ENCODE measurements around the gene SAMD14.
"Not testable (repeated sequence)": the region's sequence is repeated elsewhere in the genome, so short reads cannot be mapped to it uniquely, and the experiment has no call there.

Gene SAMD14

GRCh38 chr17:50070908-50071680 is 58.9 kb downstream of the SAMD14 start:
- no peak for DNase-seq

- DNase-seq, result no peak
Measured at GRCh38 chr17:50067996-50068395, 62.0 kb downstream of the SAMD14 start.

- no peak for DNase-seq
Measured at GRCh38 chr17:50066995-50067394, 63.0 kb downstream of the SAMD14 start.

GRCh38 chr17:50065056-50065455 is 64.9 kb downstream of the SAMD14 start:
- no peak for DNase-seq

- DNase-seq, result no peak
Measured at GRCh38 chr17:50064253-50065001, 65.5 kb downstream of the SAMD14 start.

GRCh38 chr17:50063561-50064252 is 66.3 kb downstream of the SAMD14 start:
- no peak for DNase-seq

GRCh38 chr17:50062293-50063243 is 67.4 kb downstream of the SAMD14 start:
- no peak for DNase-seq

- DNase-seq, result not testable (repeated sequence)
Measured at GRCh38 chr17:50061713-50062045, 68.3 kb downstream of the SAMD14 start.

- DNase-seq, result no peak
Measured at GRCh38 chr17:50060951-50061712, 68.8 kb downstream of the SAMD14 start.
